Dedifferentiated amniotic fluid mesenchymal stem cell (primary cell): ENCODE data around the gene TMCO4.
"Not testable (repeated sequence)": the region's sequence is repeated elsewhere in the genome, so short reads cannot be mapped to it uniquely, and the experiment has no call there.

ENCODE experiments used
- DNase-seq: peaks from one replicate; pipeline ENCODE4 v3.0.0-alpha.2; 2016; ENCODE audit errors: extremely low spot score

Gene TMCO4

GRCh38 chr1:19813643-19813960 is 13.9 kb upstream of the TMCO4 start:
- no peak for DNase-seq

- no peak for DNase-seq
Measured at GRCh38 chr1:19812875-19813642, 13.3 kb upstream of the TMCO4 start.

- no peak for DNase-seq
Measured at GRCh38 chr1:19811206-19811851, 11.6 kb upstream of the TMCO4 start.

GRCh38 chr1:19809044-19809750 is 9.5 kb upstream of the TMCO4 start:
- no peak for DNase-seq

- DNase-seq: no peak
Measured at GRCh38 chr1:19808351-19808750, 8.6 kb upstream of the TMCO4 start.

- no peak for DNase-seq
Measured at GRCh38 chr1:19804831-19805251, 5.1 kb upstream of the TMCO4 start.

- no peak for DNase-seq
Measured at GRCh38 chr1:19802269-19802668, 2.6 kb upstream of the TMCO4 start.

GRCh38 chr1:19800076-19800804 is 524 bp upstream of the TMCO4 start:
- peak; percentile 32 for DNase-seq

- DNase-seq: no peak
Measured at GRCh38 chr1:19798486-19799229, 1.1 kb downstream of the TMCO4 start.

- DNase-seq: no peak
Measured at GRCh38 chr1:19797827-19798226, 1.9 kb downstream of the TMCO4 start.

- DNase-seq: no peak
Measured at GRCh38 chr1:19794583-19794982, 5.1 kb downstream of the TMCO4 start.

- no peak for DNase-seq
Measured at GRCh38 chr1:19793360-19794046, 6.2 kb downstream of the TMCO4 start.

- no peak for DNase-seq
Measured at GRCh38 chr1:19792237-19793002, 7.3 kb downstream of the TMCO4 start.

- not testable (repeated sequence) for DNase-seq
Measured at GRCh38 chr1:19790061-19790975, 9.4 kb downstream of the TMCO4 start.

GRCh38 chr1:19786988-19787423 is 12.7 kb downstream of the TMCO4 start:
- DNase-seq: no peak

GRCh38 chr1:19785660-19786059 is 14.1 kb downstream of the TMCO4 start:
- DNase-seq: no peak

GRCh38 chr1:19780267-19780877 is 19.3 kb downstream of the TMCO4 start:
- no peak for DNase-seq

- DNase-seq: no peak
Measured at GRCh38 chr1:19776933-19777332, 22.8 kb downstream of the TMCO4 start.

GRCh38 chr1:19776287-19776686 is 23.4 kb downstream of the TMCO4 start:
- DNase-seq: no peak
